SK-N-DZ (cell line): ENCODE results near the gene MACROD2.
A peak's percentile ranks its signal among the peaks of the same experiment; 100 is the strongest.

ENCODE experiments used
- DNase-seq: peaks from one replicate; pipeline ENCODE4 v3.0.0-alpha.2; 2015; ENCODE audit warnings: low spot score

MACROD2 gene

DNA sequence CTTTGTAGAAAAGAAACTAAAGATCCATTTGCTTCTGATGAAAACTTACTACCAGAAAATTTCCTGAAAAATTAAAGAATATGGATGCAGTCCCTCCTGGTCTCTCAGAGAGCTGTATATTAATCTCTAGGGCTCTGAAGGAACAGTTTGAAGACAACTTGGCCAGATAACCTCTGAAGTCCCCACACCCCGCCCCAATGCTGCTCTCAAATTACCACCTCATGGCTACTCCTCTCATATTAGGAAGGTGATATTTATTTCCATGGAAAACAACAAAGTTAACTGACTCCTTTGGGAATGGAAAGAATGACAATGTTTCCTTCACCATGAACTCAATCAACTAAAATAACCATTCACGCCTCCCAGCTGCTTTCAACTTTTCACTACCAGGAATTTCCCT is 750.5 kb downstream of the MACROD2 start:
- no peak for DNase-seq

DNA sequence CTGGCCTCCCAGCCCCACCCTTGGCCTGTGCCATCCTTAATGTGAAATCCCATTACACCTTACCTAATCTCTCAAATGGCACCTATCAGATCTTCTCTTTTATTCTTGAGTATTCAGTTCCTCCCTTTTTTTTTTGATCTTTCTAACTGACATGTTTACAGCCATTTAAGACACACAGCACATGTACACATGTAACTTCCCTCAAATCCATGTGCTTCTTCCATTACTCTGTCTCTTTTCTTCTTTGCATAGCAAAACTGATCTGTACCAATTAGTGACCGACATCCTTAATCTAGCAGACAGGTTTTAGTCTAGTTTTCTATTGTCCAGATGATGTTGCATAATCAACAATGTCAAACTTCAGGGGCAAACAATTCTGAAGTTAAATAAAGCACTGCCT is 755.9 kb downstream of the MACROD2 start:
- no peak for DNase-seq

DNA sequence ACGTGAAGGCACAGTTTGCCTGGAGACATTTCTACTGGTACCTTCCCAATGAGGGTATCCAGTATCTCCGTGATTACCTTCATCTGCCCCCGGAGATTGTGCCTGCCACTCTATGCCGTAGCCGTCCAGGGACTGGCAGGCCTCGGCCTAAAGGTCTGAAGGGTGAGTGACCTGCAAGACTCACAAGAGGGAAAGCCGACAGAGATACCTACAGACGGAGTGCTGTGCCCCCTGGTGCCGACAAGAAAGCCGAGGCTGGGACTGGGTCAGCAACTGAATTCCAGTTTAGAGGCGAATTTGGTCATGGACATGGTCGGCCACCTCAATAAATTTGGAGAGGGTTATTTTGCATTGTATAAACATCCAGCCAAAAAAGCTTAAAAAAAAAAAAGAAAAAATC is 762.4 kb downstream of the MACROD2 start:
- no peak for DNase-seq

DNA sequence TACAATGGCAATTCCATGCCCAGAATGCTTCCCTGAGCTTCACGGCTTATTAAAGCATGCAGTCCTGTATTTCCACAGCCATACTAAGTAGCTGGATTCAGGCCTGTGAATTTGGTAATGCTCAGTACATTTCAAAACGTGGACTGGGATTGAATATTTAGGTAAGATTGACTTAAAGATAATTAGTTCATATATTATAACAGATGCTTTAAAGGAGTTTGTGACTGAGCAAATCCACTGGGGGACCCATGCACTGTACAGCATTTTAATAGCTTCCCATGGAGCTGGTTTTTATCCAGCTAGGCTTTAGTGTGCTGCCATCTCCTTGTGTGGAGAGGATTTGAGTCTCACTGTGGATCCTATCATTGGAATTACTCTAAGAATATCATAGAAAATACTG is 763.0 kb downstream of the MACROD2 start:
- DNase-seq, result no peak

DNA sequence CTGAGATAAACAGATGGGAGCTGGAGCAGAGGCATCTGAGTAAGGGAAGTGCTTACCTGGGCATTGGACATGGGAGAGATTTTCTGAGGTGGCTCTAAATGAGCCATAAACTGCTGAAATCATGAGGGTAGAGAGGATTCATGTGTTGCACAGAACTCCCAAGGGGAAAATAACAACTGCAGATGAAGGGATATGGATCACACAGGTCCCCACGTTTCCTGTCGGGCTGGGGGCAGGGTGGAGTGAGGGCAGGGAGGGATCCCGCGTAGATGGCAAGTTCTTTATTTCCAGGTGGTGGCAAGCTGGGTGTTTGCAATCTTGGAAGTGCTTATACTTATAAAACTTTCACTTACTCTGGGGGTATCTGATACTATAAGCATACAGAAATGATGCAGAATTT is 764.7 kb downstream of the MACROD2 start:
- peak; percentile 18 for DNase-seq

DNA sequence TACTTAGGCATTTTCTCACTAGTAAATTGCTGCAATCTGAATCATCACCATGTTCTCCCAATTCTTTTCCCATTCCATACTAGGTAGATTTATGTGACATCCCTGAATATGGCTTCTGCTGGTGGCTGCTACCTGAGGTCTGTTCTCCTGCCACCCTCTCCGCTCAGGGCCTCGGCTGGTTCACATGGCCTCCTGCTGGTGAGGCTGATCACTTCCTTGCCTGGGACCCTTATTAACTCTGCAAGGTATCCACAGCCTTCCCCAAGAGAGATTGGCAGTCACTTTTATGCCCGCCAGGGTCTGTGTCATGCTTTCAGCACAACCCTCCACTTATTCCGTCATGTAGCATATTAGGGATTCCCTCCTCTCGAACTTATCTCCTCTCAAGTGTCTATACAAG is 766.6 kb downstream of the MACROD2 start:
- DNase-seq, result peak; percentile 17

DNA sequence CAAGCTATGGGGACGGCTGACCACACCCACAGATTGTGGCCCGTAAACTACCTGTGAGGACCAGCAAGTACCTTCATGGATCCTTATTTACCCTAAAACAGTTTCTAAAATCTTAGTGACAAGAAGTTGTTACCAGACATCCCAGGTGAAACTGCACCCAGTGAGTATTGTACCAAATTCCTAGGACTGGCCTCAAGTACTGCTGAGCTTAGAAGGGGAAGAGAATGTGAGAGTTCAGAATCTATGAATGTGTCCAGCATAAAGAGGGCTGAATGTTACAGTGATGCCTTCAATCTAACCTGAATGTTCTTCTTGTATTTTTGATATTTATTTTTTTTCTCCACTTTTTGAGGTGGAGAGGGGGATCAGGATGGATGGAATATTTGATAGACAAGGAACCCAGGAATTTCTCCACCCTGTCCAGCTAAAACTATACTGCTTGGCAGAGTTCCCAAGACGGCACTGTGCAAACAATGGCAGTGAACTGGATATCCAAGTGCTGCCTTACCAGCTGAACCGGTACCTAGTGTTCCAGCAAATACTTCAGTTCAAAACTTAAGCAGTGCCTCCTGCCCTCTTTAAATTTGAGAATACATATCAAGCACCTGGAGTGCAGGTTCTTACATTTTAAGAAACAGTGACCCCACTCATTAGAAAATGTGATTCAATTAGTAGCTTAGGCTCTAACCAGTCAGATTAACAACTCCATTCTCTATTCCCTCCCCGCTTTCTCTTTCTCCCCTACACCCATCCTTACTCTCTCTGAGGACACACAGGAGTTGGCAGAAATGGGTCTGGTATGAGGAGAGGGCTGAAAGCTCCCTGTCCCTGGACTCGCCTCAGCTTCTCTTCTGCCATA is 769.4 kb downstream of the MACROD2 start:
- no peak for DNase-seq

DNA sequence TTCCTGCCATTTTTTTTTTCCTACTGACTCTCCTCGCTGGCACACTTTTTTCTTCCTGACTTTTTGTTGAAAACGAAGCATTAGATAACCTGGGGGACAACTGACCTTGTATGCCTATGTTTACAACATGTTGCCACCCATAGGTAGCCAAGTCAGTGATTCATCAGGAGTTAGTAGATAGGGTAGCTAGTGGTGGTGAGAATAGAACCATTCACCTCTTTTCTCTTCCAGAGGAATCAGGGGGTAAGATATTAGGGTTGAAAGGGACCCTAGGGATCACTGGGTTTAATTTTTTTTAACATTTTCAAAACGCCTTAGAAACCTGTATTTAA is 770.0 kb downstream of the MACROD2 start:
- no peak for DNase-seq

DNA sequence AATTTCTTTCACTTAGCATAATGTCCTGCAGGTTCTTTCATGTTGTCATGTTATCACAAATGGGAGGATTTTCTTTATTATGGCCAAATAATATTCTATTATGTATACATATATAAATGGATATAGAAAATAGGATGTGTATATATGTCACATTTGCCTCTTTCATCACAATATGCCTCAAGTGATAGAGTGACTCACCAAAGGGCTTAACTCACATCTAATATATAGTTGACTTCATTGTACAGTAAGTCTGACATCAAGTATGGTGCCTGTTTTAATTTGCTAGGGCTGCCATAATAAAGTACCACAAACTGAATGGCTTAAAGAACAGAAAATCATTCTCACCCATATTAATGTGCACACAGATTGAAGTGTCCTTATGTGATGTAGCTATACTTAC is 778.2 kb downstream of the MACROD2 start:
- DNase-seq, result no peak

DNA sequence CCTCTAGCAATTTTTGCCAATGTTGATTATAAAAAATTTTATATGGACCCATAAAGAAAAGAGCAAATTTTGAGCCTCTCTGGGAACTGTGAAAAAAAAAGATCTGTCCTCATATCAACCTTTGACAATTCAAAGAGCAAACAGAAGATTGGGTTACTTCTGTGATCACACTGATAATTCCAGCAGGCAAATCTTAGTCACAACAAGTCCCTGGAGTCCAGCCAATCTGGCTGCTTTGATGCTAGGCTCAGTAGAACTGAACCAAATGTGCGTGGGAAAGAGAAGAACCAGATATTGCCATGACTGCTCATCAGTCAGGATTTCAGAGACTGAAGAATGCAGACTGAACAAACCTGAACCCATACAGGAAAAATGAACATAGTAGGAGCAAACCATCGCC is 780.5 kb downstream of the MACROD2 start:
- peak; percentile 46 for DNase-seq

DNA sequence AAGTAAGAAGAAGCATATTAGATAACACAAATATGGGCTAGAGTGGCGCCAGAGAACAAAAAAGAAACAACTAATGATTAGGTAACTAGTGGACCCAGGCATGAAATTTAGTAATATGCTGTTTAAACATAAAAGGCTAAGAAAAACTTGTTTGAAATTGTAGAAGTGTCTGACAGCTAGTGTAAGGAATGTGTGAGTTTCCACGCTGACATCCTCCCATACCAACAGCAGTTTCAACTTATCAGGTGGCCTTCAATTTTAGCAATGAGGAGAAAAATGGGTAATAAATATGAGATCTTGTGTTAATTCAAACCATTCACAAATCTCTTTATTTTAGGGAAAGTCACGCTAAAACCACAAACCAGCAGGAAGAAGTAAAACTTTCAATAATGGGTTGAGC is 782.3 kb downstream of the MACROD2 start:
- DNase-seq, result no peak

DNA sequence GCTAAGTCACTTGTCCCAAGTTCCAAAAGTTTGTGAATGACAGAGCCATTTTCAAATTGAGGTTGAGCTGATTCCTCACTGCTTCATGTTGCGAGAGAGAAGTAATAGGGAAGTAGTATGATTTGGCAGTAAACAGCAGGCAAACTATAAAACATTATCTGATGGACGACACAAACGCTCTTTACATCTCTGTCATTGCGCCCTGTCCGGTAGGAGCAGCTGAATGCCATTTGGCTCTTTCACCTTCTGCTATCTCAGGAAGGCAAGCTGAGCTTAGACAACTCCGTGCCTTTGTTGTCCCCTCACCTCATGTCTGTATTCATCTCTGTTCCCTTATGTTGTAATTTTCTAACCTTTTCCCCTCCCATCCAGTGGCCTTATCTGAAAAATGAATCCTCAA is 782.8 kb downstream of the MACROD2 start:
- DNase-seq, result no peak

DNA sequence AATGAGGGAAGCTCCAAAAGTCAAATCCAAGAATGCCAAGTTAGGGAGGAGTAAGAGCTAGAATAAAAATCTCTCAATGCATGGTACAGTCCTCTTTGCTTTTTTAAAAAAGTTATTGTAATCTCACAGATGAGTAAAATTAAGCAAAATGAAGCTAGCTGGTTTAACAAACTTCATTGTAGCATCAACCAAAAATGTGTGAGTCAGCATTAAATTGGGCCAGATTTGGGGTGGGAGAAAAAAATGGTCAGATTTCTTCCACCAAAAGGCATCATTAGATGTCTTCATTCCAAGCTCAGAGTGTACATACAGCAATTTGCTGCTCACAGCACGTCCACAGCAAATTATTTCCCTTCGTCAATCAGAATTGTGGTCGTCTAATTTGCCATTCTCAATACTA is 783.6 kb downstream of the MACROD2 start:
- DNase-seq, result no peak

DNA sequence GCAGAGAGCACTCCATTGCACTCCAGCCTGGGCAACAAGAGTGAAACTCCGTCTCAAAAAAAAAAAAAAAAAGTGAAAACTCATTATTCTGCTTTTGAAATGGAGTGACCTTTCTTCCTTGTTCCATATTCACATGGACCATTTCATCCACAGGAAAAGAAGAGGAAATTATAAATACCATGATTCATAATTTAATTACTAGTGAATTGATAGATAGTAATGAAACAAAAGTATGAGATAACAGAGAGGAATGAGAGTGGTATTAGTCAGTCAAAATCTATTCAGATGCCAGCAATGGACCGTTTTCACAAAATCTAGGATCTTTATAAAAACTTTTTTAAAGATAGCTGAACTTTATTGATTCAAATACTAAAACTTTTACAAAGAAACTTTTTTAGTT is 785.2 kb downstream of the MACROD2 start:
- no peak for DNase-seq

DNA sequence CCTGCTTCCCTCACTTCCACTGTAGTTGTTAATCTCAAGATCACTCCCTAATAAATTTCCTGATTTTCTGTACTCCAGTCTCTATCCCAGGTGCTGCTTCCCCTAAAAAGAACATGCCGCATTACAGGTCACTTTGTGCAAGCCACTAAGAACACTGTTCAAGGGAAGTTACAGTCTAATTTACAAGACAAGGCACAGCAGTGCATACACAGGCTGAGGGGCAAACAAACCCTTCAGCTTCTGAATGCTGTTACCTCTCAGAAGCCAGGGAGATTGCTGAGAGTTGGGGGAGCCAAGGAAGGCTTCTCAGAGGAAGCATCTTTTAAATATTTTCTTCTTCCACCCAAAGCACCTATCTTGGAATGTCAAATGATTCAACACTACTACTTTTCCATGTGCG is 787.4 kb downstream of the MACROD2 start:
- no peak for DNase-seq

DNA sequence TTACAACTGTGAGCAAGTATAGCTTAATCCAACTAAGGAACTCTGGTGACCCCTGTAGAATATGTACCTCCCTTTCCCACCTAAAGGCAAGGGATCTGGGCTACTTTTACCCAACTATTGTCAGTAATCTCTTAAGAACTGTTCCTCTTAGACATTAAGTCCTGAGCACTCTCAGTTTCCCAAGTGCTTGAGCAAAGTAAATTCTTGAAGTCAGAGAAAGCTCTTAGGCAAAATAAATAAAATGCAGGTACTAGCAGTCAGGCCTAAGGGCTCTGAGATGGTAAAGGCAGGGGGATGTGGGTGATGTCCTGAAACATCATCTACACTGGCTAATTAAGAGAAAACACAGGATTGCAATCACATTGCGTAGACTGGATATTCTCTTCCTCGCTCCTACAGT is 788.5 kb downstream of the MACROD2 start:
- no peak for DNase-seq

DNA sequence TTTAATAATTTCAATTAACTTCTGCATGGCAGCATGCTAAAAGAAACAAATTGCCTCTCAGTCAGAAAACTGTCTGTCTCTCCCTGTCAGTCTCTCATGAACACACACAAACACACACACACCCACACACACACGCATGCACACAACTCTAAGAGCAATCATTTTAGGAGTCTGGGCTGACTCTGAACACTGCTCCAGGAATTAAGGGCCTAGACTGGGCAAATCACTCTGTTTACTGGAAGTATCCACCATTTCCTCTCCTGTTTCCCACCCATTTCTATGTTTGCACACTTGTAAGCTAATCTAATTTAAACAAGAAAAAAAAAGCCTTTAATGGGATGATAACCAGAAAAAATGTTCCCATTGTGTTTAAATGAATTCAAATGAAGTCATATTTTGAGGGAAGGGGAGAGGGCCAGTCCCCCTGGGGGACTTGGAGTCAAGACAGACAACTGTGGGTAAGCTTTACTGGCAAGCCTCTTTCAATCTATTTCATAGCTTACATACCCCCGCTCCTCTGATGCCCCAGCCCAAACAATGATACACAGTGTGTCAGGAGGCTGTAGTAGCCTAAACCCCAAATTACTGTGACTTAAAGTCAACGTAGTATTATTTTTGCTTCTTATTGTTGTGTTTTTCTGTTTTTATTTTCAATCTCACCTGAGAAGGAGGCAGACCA is 789.9 kb downstream of the MACROD2 start:
- DNase-seq, result no peak

DNA sequence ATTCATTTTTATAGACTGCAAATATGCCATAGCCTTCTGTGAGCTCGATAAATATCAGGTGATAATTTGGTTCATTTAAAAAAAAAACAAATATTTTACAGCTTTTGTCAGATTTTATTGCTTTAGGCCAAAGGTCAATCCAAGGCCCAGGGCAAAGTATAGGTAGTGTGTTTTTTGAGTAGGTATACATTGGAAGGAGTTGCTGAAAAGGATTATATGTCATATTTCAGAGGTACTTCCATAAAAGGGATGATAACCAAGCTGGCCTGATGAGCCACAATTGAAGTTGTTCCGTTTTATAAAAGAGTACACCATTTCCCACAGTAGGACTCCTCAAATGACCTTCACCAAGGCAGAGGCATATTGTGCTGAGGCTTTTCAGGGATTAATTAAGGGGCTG is 794.9 kb downstream of the MACROD2 start:
- no peak for DNase-seq

DNA sequence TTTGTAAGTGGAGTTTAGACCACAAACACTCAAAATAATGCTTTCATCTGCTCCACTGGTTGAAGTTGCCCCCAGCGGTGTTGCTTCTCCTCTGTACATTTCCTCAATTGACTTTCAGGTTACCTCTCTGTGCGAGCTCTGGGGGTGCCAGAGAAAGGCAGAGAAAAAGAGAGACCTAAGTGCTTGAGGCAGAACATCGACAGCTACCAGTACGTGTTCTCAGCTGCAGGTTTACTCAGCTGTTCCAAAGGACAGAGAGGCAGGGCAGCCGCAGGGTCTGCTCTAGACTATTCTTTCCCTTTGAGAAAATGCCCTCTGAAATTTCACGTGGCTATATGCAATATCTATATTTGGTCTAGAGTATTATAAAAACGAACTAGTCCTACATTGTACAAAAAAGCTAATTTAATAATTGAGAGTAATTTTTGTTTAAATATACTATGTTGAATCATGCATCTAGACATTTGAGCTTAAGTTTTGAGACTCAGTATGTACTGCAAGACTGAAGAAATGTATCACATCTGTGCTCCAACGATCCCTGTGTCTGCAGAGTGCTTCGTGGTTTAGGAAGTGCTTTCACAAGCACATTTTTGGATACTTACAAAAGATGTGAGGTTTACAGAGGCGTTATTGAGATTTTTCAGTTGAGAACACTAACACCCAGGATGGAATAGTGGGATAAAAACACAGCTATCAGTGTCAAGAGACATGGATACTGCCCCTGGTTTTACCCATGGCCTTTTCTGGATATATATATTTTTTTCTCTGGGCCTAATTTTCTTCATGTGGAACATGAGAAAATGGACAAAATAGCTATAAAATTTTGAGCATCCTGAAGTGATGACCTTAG is 795.7 kb downstream of the MACROD2 start:
- no peak for DNase-seq

DNA sequence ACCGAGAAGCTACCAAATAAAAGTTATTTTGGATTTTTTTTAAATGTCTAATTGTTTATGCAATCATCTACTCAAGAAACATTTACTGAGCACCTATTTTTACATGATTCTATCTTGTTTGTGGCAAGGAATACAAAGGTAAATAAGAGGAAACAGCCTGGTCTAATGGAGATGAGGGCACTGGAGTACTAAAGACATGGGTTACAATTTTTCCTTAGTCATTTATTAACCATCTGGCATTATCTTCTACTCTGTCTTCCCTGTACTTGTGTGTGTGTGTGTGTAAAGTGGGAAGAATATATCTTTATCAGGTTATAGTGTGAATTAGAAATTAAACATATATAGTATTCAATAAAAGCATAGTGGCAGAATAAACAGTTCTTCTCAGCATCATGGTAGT is 797.6 kb downstream of the MACROD2 start:
- no peak for DNase-seq

DNA sequence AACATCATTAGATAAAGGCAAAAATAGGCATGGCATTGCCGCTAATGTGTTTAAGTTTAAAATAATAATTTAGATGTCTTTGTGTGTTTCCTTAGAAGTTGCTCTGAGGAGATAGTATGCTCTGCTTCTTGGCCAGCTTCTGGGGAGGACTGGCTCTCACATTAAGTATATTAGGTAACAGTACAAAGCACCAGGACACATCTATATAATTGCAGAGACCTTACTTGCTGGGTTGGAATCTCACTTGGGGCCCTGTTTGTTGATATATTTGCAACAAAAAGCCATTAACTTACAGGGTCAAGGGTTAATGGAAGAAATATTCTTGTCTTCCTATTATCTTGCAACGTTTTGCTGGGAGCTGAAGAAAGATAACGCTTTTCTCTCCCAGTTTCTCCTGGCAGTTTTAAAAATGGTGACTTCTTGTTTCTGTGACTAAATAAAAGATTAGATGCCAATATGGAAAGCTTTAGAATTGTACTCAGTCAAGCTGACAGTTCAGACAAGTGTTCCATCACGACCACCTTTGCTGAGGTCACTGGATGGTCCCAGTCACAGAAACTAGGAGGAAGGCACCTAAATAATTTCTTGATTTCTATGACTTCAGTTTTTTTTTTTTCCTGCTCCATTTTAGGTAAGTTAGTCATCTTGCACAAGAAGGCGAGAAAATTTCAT is 804.4 kb downstream of the MACROD2 start:
- DNase-seq, result peak; percentile 94
